Esophagus (tissue), 2 donors: ENCODE measurements around the gene RAP1B. TPM values are rescaled to one million over a fixed set of nuclear protein-coding genes. Genes with fewer than 3 reads are reported as not detected.
A peak's percentile ranks its signal among the peaks of the same experiment; 100 is the strongest.
"Not testable (repeated sequence)": the region's sequence is repeated elsewhere in the genome, so short reads cannot be mapped to it uniquely, and the experiment has no call there.

ENCODE experiments used
- H3K27ac ChIP-seq, 2 donors: one replicate each; pipeline ENCODE4 v1.5.1; 2013; ENCODE audit warnings: low read depth in 2 of 2, mild to moderate bottlenecking in 2 of 2, inconsistent platforms in 1 of 2, low read length in 1 of 2, moderate library complexity in 1 of 2
- H3K27me3 ChIP-seq, 2 donors: one replicate each; pipeline ENCODE4 v1.6.1; 2013; ENCODE audit warnings: low read length in 2 of 2, control low read depth in 1 of 2, mild to moderate bottlenecking in 1 of 2; ENCODE audit not compliant: insufficient read depth in 2 of 2, control insufficient read depth in 1 of 2
- H3K36me3 ChIP-seq, 2 donors: one replicate each; pipeline ENCODE4 v1.6.1; 2013; ENCODE audit warnings: low read length in 1 of 2; ENCODE audit not compliant: control insufficient read depth in 2 of 2, insufficient read depth in 2 of 2
- H3K4me1 ChIP-seq, 2 donors: one replicate each; pipeline ENCODE4 v1.6.1; 2013; ENCODE audit warnings: low read length in 1 of 2; ENCODE audit not compliant: control insufficient read depth in 2 of 2, insufficient read depth in 2 of 2
- H3K4me3 ChIP-seq, 2 donors: one replicate each; pipeline ENCODE4 v1.5.1; 2013; ENCODE audit warnings: low read length in 2 of 2, mild to moderate bottlenecking in 2 of 2, low read depth in 1 of 2, moderate library complexity in 1 of 2
- H3K9me3 ChIP-seq, 2 donors: one replicate each; pipeline ENCODE4 v1.6.1; 2013; ENCODE audit warnings: mild to moderate bottlenecking in 2 of 2, low read depth in 1 of 2, low read length in 1 of 2, moderate library complexity in 1 of 2; ENCODE audit not compliant: control insufficient read depth in 2 of 2, insufficient read depth in 1 of 2
- WGBS, 2 donors: extraction: QIAGEN DNeasy Blood & Tissue Kit; methylation state at CpG; one replicate each; pipeline ENCODE4 v1.1.7; 2013; 5-methylcytosine and 5-hydroxymethylcytosine counted together
- polyA plus RNA-seq, 2 donors: library from polyadenylated mRNA; stranded (reverse); fragments of 200-250 nt; gene quantifications; one replicate each; pipeline ENCODE4 v1.2.3, GENCODE V29; 2013
- donor health status: healthy with polysubstance abuse.
- donor health status: Bipolar disorder and iron deficiency.

RAP1B gene
- polyA plus RNA-seq, 2 donors: 47.1 to 58.2 TPM

GRCh38 chr12:68673788-68674187 lies 63.1 kb downstream of the RAP1B start:
- H3K27me3 ChIP-seq: no peaks in the 10 kb centered on the region
- no peaks in the 10 kb centered on the region for H3K36me3 ChIP-seq
- no peaks in the 10 kb centered on the region for H3K9me3 ChIP-seq
- 75 to 77% methylated on average over 4 of the region's 4 CpGs for WGBS, 2 donors
- no peaks in the 10 kb centered on the region for H3K4me1 ChIP-seq
- no peak overlapping the region for H3K4me3 ChIP-seq
- H3K27ac ChIP-seq: no peak overlapping the region

- Histone ChIP-seq H3K36me3 (no peaks in the 10 kb centered on the region), H3K4me3 (no peak overlapping the region), H3K27ac (no peak overlapping the region), H3K4me1 (no peaks in the 10 kb centered on the region), H3K9me3 (no peaks in the 10 kb centered on the region), H3K27me3 (no peaks in the 10 kb centered on the region)
Measured at GRCh38 chr12:68674376-68674775, 63.7 kb downstream of the RAP1B start.

GRCh38 chr12:68675101-68675842 lies 64.6 kb downstream of the RAP1B start:
- peak overlapping the region in 1 of 2 donors; percentile 42 for H3K27ac ChIP-seq
- WGBS, 2 donors: 46 to 50% methylated on average over 5 of the region's 5 CpGs
- no peaks in the 10 kb centered on the region for H3K4me1 ChIP-seq

GRCh38 chr12:68676854-68677253 lies 66.2 kb downstream of the RAP1B start:
- H3K4me1 ChIP-seq, H3K36me3 ChIP-seq, H3K4me3 ChIP-seq, H3K27me3 ChIP-seq, H3K27ac ChIP-seq, H3K9me3 ChIP-seq: not testable (repeated sequence)
- 93 to 94% methylated on average over 5 of the region's 5 CpGs for WGBS, 2 donors

More at GRCh38 chr12:68675101-68675842, 64.6 kb downstream of the RAP1B start:
- Histone ChIP-seq H3K4me3 (no peak overlapping the region), H3K36me3 (no peaks in the 10 kb centered on the region), H3K27me3 (no peaks in the 10 kb centered on the region), H3K9me3 (no peaks in the 10 kb centered on the region)

GRCh38 chr12:68686262-68686594 lies 75.5 kb downstream of the RAP1B start:
- H3K4me1 ChIP-seq: no peaks in the 10 kb centered on the region
- H3K27ac ChIP-seq: peak overlapping the region; percentile 67 to 88
- no peaks in the 10 kb centered on the region for H3K9me3 ChIP-seq
- no peaks in the 10 kb centered on the region for H3K27me3 ChIP-seq
- WGBS, 2 donors: 34 to 38% methylated on average over 3 of the region's 3 CpGs
- peaks cover 0 to 3% of the 10 kb centered on the region in 2 donors for H3K36me3 ChIP-seq
- H3K4me3 ChIP-seq: peak overlapping the region; percentile 76 to 99

GRCh38 chr12:68686595-68687521 lies 76.2 kb downstream of the RAP1B start, which contains the start of gene NUP107:
Gene NUP107, plus strand, starts transcription at chr12:68686978. Its CDS starts 88 bp downstream, at chr12:68687066.
- H3K4me3 ChIP-seq: peak within 1 kb of the TSS; percentile 76 to 99
- 0 to 1% methylated on average over 44 of the region's 44 CpGs for WGBS, 2 donors
- H3K4me1 ChIP-seq: no peaks in the 10 kb centered on the region
- peak within 1 kb of the TSS; percentile 67 to 88 for H3K27ac ChIP-seq
- H3K36me3 ChIP-seq: peaks cover 0 to 5% of the 10 kb centered on the region in 2 donors
- no peaks in the 10 kb centered on the region for H3K27me3 ChIP-seq
- no peaks in the 10 kb centered on the region for H3K9me3 ChIP-seq

- Histone ChIP-seq H3K36me3 (peaks cover 4 to 10% of the 10 kb centered on the region in 2 donors), H3K4me3 (no peak overlapping the region), H3K27me3 (no peaks in the 10 kb centered on the region), H3K9me3 (no peaks in the 10 kb centered on the region), H3K27ac (no peak overlapping the region), H3K4me1 (no peaks in the 10 kb centered on the region)
Measured at GRCh38 chr12:68695454-68695853, 84.8 kb downstream of the RAP1B start.

- peaks cover 4 to 5% of the 10 kb centered on the region in 2 donors for H3K36me3 ChIP-seq
- H3K27me3 ChIP-seq: no peaks in the 10 kb centered on the region
- H3K4me1 ChIP-seq: no peaks in the 10 kb centered on the region
- H3K4me3 ChIP-seq: no peak overlapping the region
- 81 to 84% methylated on average over 1 of the region's 1 CpG for WGBS, 2 donors
- H3K27ac ChIP-seq: no peak overlapping the region
- H3K9me3 ChIP-seq: no peaks in the 10 kb centered on the region
Measured at GRCh38 chr12:68699486-68699885, 88.8 kb downstream of the RAP1B start.
